Stimulated activated naive CD4-positive, alpha-beta T cell (primary cell): Measurements from ENCODE around the gene KDM2B.

ENCODE experiments used
- DNase-seq, 6 experiments: peaks; one replicate each; lab custom pipeline; 2025; lab: John Stamatoyannopoulos, UW

Gene KDM2B

DNA sequence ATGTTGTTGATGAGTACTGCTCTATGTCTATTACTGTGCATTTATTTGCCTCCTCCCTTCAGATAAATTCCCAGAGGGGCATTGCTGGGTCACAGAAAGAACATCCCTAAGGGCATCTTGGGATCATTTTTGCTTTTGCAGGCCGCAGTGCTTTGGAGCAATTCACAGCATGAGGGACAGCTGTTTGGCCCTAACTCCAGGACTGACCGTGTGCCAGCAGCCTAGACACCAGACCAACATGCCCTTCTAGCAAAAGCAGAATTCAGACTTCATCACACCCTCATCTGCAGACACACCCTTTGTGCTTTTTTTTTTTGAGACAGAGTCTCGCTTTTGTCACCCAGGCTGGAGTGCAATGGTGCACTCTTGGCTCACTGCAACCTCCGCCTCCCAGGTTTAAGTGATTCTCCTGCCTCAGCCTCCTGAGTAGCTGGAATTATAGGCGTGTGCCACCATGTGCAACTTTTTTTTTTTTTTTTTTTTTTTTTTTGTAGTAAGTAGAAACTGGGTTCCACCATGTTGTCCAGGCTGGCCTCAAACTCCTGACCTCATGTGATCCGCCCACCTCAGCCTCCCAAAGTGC lies 149.9 kb downstream of the KDM2B start:
- DNase-seq: no peak

DNA sequence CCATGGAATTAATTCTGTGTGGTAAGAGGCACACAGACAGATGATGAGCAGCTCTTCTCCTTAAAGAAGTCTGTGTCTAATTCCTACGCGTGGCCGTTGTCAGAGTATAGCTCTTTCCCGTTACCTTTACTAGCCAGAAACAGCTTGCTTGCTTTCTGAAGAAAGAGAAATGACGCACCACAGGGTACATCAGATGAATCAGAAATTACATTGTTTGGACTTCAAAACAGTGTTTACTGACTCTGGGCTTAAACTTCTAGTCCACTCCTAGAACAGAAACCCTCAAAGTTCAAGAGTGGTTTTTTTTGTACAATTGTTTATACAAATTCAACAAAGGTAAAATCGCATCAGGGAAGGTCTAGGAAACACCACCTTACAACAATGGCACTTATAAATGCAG lies 151.9 kb downstream of the KDM2B start:
- DNase-seq: no peak

DNA sequence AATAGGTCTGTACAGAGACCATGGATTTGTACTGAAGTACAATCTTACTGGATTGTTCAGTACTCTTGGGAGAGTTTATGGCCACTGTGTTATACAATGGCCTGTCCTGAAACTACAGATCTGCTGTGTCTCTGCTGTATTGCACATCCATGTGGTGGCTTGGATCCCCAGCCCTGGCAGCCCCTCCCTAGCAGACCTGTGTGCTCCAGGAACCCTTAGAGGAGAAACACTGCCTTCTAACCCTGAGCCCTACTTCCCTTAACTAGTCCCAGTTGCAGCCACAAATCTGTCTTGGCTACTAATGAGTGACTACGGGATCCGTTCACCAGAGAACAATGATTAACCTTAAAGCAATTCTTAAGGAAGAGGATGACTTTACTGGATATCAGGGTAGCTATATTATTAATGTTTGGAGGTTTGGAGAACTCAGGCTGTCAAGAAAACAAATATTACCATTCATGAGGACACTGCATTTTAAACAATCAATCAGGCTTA lies 153.2 kb downstream of the KDM2B start:
- no peak for DNase-seq

DNA sequence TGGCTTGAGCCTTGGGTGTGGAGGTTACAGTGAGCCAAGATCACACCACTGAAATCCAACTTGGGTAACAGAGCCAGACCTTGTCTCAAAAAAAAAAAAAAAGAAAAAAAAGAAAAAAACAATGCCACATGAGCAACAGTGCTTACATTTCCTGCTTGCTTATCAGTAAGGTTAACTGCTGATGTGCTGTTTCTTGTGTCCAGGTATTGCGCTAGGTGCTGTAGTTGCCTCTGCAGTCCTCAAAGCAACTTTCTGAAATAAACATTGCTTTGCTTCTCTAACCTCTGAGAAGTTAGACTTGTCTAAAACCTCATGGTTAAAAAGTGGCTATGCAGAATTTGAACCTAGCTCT lies 156.2 kb downstream of the KDM2B start:
- DNase-seq: no peak

DNA sequence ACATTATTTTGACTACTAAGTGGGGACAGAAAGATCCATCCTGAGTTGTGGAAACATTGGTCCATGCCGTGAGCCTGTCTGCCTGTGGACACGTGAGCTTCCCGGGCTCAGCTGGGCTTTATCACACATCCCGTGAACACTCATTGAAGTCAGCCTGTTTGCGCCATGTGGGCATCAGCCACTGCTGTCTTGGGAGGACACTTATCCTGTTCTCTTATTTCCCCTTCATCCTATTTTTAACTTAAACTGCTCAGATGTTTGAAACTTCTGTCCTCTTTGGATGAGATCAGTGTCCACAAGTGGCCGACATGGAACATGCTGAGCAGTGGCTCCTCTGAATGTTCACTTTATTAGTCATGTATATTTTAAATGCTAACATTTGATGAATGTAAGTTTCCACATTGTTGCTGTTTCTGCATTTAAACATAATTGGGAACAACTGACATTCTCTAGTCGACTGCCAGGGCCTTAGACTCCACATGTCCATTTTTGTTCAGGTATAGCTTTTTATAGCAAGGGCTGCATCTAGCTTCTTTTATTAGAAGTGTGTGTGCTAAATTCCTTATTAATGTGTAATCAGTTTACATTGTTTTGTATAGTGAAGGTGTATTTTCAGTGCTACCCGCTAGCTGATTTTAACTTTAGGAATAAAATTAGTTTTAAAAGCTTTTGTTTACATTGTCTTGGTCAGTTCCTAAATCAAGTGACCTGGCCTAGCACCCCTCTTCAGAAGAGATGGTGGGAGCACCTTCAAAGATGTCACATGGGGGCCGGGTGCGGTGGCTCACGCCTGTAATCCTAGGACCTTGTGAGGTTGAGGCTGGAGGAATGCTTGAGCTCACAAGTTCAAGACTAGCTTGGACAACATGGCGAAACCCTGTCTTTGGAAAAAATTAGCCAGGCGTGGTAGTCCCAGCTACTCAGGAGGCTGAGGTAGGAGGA lies 156.9 kb downstream of the KDM2B start:
- DNase-seq: no peak

DNA sequence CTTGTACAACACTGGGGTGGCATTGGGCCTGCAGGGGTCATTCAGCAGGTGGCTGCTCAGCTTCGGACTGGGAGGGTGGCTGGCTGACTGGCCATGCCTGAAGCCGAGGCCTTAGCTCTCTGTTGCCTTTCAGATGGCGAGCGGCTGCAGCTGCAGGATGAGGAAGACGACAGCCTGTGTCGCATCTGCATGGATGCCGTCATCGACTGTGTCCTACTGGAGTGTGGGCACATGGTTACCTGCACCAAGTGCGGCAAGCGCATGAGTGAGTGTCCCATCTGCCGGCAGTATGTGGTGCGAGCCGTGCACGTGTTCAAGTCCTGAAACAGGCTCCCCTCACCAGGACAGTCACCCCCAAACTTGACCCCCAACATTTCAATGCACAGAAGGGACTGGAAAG lies 157.6 kb downstream of the KDM2B start:
- DNase-seq: no peak

DNA sequence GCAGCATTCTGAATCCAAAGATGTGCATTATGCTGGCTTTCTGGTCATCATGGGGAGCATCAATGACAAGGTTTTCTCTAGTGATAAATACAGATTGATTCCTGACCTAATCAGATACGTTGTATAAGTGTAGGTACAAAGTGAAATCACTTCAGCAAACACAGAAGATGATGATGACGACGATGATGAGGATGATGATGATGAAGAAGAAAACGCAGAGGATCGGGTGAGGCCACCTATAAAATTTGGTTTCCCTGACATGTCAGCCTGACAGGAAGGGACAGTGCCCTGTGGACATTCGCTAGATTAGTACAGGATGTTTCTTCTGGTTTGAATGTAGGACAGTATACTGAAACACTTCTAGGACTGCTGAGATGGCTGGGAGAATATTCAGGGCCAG lies 160.7 kb downstream of the KDM2B start:
- DNase-seq: no peak

DNA sequence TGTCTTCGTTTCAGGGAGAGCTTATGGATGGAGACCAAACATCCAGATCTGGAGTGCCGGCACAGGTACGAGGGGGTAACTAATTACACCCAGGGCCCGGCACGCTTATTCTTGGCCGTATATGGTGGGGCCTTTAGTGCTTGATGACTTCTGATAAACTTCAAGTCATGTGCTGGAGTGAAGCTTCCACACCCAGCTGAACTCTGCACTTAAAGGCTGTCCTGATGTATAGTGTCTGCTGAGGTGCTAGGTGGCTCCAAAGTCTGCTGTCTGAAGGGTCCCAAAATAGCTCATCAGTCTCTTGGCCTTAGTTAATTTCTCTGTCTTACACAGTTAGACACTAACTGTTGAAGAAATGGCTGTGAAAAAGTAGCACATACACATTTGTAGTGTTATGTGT lies 163.0 kb downstream of the KDM2B start:
- no peak for DNase-seq

DNA sequence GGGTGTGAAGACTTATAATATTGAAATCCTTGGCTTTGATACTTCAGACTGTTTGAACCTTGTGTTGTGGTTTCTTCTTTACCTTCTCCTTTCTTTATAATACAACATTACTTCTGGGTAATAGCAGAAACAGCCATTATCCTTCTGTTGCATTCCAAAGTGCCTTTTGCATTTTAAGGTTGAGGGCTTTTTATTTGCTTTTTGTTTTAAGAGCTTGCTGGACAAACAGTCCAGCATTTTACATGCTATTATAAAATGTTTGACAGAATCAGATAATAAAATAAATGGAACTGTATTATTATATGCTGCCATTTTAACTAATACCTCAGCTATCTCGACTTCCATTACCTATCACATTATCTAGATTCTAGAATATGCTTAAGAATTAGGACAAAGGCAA lies 166.9 kb downstream of the KDM2B start:
- no peak for DNase-seq

DNA sequence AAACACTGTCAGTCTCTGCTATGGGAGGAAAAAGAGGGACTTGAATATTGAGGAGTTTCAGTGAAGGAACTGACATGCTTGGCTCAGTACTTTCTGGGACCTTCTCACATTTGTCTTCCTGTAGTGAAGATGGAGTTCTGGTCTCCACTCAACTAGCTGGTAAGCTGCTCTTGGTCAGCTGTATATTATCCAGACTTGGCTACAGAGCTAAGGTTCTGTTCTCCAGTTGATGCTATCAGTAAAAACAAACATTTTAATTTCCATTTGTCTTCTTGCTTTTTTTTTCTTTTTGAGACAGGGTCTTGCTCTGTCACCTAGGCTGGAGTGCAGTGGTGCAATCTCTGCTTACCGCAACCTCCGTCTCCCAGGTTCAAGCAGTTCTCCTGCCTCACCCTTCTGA lies 175.6 kb downstream of the KDM2B start:
- no peak for DNase-seq

DNA sequence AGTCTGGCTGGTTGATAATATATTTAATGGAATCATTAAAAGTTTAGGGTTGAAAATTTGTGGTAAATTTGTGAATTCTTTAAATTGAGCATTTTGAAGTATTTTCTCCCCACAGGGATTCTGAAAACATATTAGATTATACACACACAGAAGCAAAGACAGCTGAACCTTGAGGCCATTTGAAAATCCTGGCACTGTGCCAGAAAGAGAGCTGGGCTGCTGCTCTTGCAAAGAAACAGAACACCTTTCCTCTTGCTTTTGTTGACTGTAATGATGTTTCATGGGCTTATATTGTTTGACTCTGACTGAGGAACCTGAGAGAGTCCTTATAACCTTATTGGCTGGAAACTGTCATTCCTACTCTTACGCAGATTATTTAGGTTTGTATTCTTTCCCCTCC lies 176.1 kb downstream of the KDM2B start:
- DNase-seq: no peak

DNA sequence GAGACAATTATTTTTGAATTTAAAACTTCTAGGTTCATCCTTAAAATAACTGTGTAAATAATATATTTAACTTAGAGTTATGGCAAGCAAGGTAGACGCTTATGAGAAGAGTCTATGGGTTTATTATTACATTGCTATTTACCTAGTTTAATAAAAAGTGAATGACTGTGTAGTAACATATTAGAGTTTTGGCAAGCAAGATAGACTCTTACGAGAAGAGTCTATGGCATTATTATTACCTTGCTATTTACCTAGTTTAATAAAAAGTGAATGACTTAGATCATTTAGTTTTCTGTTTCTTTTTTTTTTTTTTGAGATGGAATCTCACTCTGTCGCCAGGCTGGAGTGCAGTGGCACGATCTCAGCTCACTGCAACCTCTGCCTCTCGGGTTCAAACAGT lies 177.1 kb downstream of the KDM2B start:
- DNase-seq: no peak

DNA sequence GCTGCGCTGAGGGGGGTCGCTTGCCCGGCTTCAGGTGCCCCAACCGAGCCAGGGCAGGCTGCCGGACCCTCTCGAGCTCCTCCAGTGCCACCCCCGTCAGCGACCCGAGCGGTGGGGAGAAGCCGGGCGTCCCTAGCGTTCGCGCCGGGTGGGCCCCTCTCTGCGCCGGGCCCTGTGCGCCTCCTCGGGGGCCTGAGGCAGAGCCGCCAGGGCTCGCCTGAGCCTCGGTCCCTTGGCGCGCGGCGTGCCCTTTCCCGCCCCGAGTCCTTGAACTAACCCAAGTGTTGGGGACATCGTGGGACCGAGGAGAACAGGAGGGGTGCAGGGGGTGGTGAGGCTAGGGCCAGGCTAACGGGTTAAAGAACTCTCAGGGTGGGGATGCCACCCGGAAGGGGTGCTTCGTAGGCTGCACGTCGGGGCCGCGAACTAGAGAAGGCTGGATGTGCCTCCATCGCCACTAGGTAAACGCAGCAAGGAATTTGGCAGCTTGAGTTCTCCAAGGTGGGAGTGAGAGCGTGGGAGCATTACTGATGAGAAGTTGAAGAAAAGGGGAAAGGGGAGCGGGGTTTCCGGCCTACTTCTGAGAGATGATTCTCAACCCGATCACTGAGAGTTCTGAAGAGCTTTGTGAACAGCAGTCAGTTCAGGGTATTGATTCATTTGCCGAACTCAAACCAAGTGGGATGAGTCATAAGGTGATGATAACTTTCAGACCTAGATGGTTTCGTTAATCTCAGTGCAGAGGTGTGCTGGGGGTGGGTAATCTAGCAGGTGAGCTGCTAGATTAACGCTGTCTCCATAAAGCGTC lies 180.3 kb downstream of the KDM2B start:
- peak; percentile 35 to 84 (median 70) for DNase-seq

DNA sequence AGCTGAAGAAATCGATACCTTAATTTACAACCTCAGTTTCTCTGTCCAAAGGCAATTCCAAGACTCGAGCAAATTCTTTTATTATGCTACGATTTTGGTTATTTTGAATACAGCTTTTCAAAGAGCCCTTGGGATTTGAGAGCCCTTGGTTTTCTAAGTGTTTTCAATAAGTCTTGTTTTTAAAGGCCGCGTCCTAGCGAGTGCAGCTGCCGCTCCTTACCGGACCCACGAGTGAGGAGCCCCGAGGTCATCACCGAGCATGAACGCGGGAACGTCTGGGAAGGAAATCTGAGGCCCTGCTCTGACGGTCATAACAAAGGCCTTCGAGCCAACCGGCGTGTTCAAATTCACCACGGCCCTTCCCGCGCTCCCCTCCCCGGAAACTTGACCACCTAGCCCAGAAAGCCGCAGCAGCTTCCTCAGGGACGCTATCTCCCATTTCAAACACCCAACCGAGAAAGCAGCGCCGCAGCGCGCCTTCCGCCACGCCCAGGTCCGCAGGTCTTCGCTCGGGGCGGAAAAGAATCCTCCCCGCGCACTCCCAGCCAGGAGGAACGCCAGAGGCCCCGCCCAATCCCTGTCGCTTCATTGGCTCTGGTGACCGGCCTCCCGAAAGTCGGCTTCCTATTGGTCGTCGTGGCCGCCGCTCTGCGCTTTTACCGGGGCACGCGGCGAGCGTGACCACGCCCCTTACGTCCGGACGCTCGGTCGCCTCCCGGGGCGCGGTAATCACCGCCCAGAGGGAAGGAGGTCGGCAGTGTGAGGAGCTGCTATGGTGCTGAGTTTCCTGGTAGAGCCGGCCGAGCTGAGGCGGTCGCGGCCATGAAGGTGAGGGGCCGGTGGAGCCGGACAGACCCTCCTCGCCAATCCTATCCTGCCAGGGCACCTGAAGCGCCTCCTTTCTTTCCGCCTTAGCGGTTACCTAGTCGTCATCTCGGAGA lies 181.2 kb downstream of the KDM2B start, which contains the start of gene RNF34:
Gene RNF34 (plus strand): TSS at position 728 of the 941 bp plus-strand sequence. CDS start 95 bp downstream, at position 823.
- DNase-seq: peak; percentile 93 to 97 (median 95)

DNA sequence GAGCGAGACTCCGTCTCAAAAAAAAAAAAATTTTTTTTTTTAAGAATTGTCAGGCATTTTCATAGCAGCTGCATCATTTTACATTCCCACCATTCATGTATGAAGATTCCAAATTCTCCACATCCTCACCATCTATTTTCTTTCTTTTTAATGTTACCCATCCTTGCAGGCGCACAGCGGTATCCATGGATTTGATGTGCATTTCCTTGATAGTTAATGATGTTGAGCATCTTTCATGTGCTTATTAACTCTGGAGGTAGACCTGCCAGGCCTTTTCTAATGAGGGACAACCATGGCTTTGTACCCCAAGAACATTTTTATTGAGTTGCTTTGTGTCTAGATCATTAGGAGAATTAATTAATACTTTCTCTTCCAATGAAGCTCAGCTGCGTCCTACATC lies 182.5 kb downstream of the KDM2B start:
- no peak for DNase-seq

DNA sequence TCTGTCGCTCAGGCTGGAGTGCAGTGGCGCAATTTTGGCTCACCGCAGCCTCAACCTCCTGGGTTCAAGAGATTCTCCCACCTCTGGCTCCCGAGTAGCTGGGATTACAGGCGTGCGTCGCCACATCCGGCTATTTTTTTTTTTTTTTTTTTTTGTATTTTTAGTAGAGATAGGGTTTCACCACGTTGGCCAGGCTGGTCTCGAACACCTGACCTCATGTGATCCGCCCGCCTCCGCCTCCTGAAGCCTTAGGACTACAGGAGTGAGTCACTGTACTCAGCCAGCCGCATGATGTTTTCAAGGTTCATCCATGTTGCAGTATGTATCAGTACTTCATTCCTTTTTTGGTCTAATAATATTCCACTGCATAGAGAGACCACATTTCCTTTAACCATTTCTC lies 183.3 kb downstream of the KDM2B start:
- DNase-seq: no peak

DNA sequence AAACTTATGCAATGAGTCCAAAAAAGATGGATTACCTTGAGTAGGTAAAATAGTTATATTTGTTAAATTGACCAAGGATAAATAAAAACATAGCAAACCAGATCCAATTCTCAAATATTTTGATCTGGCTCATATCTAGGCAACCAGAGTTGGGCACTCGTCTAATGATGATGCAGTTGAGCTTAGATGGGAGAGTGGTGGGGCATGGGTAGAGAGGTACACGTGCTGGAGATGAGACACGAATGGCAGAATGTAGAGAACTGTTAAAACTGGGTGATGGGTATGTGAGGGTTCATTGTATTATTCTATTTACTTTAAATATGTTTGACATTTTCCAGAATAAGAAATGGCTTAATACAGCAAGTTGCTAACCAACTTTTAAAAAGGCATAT lies 188.5 kb downstream of the KDM2B start:
- DNase-seq: no peak

DNA sequence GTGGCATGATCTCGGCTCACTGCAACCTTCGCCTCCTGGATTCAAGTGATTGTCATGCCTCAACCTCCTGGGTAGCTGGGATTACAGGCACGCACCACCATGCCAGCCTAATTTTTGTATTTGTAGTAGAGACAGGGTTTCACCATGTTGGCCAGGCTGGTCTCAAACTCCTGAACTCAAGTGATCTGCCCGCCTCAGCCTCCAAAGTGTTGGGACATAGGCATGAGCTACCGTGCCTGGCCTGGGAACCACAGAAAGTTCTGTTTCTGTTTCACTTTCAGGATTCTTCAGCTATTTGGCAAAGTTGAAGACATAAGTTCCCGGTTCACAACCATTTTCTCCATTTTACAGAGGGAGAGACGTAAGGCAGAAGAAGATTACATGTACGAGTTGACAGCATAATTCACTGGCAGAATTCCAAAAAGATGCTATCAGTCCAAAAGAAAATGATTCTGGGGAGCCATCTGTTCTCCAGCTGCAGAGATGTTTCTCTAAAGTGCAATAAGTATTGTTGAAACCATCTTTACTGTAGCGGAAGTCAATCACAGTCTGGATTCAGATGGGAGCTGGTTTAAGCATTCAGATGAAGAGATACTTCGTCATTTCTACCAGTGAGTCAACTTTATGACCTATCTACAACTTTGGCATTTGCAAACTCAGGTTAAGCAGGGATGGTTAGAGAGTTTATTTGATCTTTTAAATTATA lies 189.1 kb downstream of the KDM2B start:
- peak in 2 of 6 experiments; percentile 2 to 6 for DNase-seq

DNA sequence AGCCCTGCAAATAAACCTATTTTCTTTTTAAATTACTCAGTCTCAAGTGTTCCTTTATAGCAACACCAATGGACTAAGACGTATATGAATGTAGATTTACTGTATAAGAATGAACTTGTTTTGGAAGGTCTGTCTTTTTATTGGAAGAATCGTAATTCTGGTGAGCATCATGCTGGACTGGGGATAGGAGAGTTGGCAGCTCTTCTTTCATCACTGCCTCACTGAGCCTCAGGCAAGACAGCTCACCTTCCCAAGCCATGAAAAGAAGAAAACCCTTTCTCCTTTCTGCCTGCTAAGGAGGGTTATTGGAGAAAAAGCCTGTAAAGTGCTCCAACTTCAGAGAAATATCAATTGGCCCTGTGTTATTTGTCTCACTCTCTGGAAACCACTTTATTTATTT lies 190.0 kb downstream of the KDM2B start:
- DNase-seq: no peak

DNA sequence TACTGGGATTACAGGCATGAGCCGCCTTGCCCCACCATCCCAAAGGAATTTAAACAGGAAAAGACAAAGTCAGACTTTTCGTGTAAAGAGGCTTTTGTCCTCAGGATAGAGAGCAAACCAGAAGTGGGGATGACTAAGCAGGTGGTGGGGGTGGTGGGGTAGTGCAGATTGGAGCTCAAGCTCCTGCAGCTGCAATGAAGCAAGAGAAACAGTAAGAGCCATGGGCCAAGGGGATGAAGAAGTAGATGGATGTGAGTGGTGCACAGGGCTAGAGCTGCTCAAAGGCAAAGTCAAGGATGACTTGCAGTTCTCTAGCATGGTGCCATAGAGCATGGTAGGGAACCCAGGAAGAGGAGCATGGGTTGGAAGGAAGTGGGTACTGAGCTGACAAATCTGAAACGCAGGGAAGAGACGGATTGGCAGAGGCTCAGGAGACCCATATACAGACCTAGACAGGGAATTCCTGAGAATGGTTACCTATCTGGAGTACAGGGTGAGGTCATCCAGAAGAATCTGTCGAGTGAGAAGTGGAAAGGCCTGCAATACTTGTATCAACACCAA lies 192.3 kb downstream of the KDM2B start:
- DNase-seq: no peak
